HG03521 (cell line): ENCODE results near the gene ATP6V0E2.
"Not testable (repeated sequence)": the region's sequence is repeated elsewhere in the genome, so short reads cannot be mapped to it uniquely, and the experiment has no call there.

ENCODE experiments used
- ATAC-seq: cut with Tn5 transposase; IDR thresholded peaks from one replicate; pipeline ENCODE4 v1.9.1; 2021; ENCODE audit warnings: mild to moderate bottlenecking, moderate library complexity; ENCODE audit not compliant: unreplicated experiment

Gene ATP6V0E2

GRCh38 chr7:149873074-149873969 lies at the start of gene ATP6V0E2:
TSS of gene ATP6V0E2 (plus strand) at chr7:149873969. CDS start at chr7:149874066, 97 bp downstream.
- ATAC-seq, result peak; percentile 90

- ATAC-seq, result no peak
Measured at GRCh38 chr7:149824301-149824741, 49.4 kb upstream of the ATP6V0E2 start.

DNA sequence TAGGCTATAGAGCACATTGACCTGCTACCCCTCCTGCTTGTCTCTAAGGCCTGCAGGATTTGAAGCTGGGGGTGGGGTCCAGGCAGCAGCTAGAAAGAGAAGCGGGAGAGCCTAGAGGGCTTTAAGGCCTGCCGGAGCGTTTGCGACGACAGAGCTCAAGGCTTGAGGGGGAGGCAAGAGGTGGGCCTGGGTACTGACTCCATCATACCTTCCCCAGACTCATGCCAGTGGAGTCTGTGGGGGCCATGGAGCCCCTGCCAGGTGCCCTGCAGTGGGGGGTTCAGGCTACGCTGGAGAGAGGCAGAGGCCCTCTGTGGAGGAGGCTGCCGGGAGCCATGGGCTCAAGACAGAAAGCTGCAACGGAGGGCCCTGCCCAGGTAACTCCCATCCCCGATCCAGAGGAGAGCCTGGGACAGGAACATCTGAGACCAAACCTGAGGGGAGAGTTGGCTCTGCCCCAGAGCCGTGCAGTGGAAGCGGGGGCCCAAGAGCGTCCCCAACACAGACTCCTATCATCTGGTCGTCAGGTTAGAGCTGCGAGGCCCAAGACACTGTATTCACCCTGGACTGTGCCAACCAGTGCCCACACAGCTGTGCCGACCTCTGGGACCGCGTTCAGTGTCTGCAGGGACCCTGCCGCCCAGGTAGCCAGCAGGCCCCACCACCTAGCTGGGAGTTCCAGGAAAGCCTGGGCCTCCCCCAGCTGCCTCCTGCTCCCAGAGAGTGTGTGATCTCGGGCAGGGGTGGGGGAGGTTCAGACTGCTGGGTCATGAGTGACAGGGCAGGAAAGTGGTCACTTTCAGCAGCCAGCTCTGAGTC lies 48.8 kb upstream of the ATP6V0E2 start:
- no peak for ATAC-seq

GRCh38 chr7:149825567-149826343 lies 48.0 kb upstream of the ATP6V0E2 start:
- ATAC-seq, result no peak

GRCh38 chr7:149826344-149827088 lies 47.3 kb upstream of the ATP6V0E2 start:
- ATAC-seq, result no peak

- no peak for ATAC-seq
Measured at GRCh38 chr7:149827089-149827981, 46.4 kb upstream of the ATP6V0E2 start.

DNA sequence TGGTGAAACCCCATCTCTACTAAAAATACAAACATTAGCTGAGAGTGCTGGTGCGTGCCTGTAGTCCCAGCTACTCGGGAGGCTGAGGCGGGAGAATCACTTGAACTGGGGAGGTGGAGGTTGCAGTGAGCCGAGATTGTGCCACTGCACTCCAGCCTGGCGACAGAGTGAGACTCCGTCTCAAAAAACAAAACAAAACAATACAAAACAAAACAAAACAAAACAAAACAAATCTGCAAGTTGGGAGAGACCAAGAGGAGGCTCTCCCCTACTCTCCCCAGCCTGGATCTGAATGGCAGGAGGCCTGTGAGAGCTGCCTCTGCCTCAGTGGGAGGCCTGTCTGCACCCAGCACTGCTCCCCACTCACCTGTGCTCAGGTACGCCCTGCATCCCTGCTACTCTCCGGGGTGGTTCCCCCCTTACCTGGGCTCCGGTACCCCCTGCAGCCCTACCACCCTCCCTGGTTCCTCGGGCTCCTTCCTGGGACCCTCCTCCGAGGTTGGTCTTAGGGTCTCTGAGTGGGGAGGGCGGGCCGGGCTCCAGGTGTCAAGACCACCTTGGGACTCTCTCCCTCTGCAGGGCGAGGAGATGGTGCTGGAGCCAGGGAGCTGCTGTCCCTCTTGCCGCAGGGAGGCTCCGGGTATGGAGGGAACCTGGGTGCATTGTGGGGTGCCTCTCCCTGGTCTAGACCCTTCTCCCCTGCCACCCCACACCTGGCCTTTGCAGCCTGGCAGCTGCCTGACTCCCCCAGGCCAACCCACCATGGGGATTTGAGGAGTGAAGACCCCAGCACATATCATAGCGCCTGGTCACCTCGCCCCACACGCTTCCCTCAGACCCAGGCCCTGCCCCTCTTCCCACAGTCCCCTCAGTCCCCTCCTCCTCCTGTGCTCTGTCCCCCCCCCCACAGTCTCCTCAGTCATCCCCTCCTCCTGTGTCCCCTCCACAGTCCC lies 45.1 kb upstream of the ATP6V0E2 start:
- ATAC-seq, result no peak

DNA sequence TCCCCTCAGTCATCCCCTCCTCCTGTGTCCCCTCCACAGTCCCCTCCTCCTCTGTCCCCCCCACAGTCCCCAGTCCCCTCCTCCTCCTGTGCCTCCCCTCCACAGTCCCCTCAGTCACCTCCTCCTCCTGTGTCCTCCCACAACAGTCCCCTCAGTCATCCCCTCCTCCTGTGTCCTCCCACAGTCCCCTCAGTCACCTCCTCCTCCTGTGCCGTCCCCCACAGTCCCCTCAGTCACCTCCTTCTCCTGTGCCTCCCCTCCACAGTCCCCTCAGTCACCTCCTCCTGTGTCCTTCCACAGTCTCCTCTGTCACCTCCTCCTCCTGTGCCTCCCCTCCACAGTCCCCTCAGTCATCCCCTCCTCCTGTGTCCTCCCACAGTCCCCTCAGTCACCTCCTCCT lies 43.2 kb upstream of the ATP6V0E2 start:
- ATAC-seq, result not testable (repeated sequence)

- ATAC-seq, result no peak
Measured at GRCh38 chr7:149830997-149831740, 42.6 kb upstream of the ATP6V0E2 start.

DNA sequence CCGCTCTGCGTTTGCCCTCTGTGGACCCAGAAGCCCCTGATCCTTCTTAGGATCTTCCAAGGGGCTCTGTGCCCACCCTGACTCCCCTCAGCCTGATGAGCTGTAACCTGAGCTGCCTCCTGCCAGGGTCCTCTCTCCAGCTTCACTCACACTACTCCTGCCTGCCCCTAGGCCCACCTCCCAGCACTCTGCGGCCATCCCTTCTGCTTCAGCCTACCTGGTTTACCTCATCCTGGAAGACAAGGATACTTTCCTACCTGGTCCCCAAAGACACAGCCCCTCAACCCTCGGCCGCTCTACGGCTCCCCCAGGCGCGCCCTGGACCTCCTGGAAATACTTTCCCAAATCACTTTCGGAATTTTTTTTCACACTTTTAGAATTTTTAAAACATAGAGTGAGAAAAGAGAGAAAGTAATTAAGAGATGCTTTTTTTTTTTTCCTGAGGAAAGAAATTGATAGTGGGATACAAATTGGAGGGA lies 42.0 kb upstream of the ATP6V0E2 start:
- ATAC-seq, result no peak

DNA sequence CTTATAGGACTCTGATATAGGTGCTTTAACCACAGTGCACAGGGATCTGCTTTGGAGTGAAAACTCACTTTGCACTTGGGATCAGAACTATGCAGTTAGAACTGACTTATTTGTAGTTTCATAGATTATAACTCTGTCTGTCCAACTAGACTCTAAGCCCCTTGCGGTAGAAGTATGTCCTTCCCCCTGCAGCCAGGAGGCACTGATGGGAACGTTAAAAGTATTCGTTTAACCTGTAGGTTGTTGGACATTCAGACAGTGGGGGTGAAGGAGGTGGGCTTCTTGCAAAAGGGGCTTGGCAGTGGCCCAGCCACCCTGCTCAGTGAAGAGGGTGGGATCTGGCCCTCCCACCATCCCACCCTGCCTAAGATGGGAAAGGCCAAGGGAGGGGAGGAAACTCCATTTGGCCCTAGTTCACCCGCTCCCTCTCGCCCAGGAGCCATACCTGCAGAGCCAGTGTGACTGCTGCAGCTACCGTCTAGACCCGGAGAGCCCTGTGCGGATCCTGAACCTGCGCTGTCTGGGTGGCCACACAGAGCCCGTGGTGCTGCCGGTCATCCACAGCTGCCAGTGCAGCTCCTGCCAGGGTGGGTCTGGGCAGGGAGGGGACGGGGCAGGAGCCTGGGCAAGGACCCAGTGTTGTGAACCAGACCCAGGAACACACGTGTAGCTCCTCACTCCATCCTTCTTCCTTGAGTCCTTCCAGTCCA lies 41.3 kb upstream of the ATP6V0E2 start:
- ATAC-seq, result no peak

DNA sequence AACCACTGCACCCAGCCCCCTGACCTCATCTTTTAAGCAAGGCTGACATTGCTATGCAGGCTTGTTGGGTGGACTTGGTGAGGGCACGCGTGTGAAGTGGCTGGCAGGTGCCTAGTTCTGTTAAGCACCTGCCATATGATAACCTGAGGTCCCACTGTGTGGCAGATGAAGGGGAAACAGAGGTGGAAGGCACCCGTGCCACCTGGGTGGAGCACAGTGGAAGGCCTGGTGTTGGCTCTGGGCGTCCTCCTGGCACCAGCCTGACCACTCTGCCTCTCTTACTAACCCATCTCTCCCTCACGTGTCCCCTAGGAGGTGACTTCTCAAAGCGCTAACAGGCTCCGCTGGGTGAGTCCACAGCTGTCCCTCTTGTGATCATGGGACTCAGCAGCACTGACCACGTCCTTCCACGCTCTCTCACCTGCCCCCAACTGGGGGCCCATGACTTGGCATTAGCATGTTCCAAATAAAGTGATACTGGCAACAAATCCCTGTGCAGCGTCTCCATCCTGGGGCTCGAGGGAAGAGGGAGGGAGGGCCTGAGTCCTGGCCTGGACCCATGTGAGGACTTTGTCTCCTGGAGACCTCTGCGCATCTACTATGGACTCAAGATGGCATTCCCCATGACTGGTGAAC lies 40.2 kb upstream of the ATP6V0E2 start:
- no peak for ATAC-seq

DNA sequence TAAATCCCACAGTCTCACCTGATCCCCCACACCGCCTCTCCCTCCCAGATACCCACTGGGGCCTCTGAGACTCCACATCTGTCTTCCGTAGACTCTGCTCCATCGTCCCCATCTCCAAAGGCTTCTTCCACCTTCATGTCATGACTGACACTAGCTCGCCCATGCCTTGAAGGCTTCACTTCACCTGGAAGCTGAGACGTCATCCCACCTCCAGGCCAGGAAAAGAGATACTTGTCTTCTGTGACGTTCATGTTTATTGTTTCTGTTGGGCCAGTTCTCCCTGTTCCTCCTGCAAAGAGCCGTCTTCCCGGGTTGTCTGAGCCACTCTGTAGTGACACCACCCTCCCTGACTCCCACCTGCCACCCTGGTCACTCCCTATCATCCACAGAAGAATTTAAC lies 39.2 kb upstream of the ATP6V0E2 start:
- no peak for ATAC-seq

- no peak for ATAC-seq
Measured at GRCh38 chr7:149836434-149836833, 37.3 kb upstream of the ATP6V0E2 start.

DNA sequence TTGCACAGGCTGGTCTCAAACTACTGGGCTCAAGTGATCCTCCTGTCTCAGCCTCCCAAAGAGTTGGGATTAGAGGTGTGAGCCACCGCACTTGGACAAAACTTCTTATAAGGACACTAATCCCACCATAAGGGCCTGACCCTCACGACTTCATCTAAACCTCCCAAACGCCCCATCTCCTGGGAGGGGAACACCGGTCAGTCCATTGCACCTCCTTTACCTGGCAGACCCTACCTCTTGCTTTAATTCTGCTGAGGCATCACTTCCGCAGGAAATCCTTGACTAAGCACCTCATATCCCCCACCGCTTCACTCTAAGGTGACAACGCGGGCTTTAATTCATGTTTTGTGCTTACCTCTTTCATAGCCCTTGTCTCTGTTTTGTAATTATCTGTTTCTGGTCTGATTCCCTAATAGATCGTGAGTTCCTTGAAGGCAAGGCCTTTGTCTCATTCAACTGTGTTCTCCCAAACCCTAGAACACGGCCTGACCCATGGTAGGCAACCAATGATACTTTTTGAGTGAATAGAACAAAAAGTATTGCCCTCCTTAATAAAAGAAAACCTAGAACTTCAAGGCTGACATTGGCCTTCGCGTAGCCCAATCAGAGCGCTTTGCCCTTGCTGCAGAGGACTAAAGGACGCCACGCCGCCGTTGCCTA lies 36.1 kb upstream of the ATP6V0E2 start:
- ATAC-seq, result no peak
